ENCODE results near the gene NOS2.

The NOS2 gene

DNA sequence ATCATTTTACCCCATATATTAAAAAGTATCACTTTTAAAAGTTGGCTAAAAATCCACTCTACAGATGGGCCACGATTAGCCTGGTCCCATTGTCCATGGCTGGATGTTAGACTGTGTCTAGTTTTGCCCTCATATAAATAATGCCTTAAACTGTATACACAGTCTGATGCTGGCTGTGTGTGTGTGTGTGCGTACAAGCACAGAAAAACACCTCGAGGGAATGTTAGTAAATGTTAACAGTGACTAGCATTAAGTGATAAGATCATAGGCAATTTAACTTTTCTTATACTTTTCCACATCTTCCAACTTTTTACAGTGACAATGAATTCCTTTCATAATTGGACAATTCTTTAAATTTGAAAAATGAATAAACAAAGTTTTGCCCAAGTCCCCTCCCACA is 8.2 kb downstream of the NOS2 start:
- Mint-ChIP-seq H3K4me1 (ENCODE audit: low read depth) (peaks cover 4% of the 10 kb centered on the region), H3K9me3 (no peaks in the 10 kb centered on the region), H3K27me3 (ENCODE audit: low read depth) (peaks cover 49% of the 10 kb centered on the region), H3K27ac (no peak overlapping the region), H3K4me3 (no peak overlapping the region), H3K36me3 (ENCODE audit: low read depth) (no peaks in the 10 kb centered on the region)
- no peak for DNase-seq (ENCODE audit: low spot score)

DNA sequence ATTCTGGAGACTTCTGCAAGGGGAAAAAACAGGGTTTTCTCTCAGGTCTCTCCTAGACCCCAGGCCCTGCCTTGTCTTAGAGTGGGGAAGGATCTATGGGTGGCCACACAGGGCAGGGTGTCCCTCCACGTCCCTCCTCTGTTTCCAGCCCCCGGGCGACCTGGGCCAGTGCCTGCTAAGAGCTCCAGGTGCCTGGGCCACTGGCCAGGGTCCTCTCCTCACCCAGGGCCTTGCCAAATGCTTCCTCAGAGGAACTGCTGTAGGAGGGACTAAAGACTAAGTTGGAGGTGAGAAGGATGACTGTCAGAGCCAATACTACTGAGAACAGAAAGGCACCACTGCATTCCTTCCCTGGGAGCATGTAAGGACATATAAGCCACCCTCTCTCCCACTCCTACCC is 11.4 kb downstream of the NOS2 start:
- Mint-ChIP-seq H3K4me1 (ENCODE audit: low read depth) (peaks cover under 1% of the 10 kb centered on the region), H3K36me3 (ENCODE audit: low read depth) (no peaks in the 10 kb centered on the region), H3K27ac (no peak overlapping the region), H3K9me3 (no peaks in the 10 kb centered on the region), H3K27me3 (ENCODE audit: low read depth) (peaks cover 21% of the 10 kb centered on the region), H3K4me3 (no peak overlapping the region)
- DNase-seq (ENCODE audit: low spot score) = no peak

DNA sequence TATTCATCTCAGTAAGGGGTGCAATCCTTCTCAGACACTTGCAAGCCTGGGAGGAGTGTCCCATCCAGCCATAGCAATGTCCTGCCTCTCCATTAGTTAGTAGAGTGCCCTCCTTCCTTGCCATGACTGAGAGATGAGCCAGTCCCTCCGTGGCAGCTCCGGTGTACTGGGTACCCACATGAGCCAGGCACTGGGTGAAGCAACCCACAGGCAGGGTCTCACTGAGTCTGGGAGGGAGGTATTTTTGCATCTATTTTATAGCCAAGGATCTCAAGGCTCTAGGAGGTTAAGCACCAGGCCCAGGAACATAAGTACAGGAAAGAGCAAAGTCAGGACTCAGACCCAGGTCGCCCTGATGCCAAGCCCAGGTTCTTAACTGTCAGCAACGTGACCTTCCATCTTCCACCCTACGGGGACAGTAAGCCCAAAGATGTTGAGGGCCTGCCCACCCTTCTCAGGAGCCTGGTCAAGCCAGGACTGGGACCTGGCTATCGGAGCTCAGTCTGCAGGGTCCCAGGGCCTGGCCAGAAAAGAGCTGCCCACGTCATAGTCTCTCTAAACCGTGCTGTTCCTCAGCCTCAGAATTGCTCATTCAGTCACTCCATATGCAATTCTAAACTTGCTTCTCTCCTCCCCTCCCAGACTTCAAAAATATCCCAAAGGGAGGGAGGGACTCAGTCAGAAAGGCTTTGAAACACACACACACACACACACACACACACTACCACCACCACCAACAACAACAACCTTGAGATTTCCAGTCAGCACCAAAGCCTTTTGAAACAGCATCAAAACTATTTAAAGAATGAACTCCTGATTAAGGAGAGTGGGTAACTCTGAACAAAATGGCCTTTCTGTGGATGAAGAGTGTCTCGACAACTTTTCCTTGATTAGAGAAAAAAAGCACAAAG is 16.6 kb downstream of the NOS2 start:
- DNase-seq (ENCODE audit: low spot score) = no peak
- Mint-ChIP-seq H3K4me1 (ENCODE audit: low read depth) (no peaks in the 10 kb centered on the region), H3K4me3 (no peak overlapping the region), H3K27ac (no peak overlapping the region), H3K27me3 (ENCODE audit: low read depth) (no peaks in the 10 kb centered on the region), H3K36me3 (ENCODE audit: low read depth) (no peaks in the 10 kb centered on the region), H3K9me3 (no peaks in the 10 kb centered on the region)

DNA sequence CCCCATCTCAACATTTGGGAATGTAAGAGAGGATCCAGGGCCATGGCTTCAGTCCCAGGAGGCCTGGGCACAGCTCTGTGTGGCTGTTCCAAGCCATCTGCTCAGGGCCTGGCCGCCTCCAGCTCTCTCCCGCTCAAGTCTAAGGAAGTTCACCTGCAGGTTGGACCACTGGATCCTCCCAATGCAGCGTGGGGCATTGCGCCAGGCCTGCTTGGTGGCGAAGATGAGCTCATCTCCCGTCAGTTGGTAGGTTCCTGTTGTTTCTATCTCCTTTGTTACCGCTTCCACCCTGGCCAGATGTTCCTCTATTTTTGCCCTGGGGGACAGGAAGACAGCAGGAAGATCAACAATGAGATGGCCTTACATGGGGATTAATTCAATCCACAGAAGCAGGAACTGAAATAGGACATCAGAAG is 17.5 kb downstream of the NOS2 start:
- no peak overlapping the region for H3K4me3 Mint-ChIP-seq
- no peak overlapping the region for H3K27ac Mint-ChIP-seq
- H3K36me3 Mint-ChIP-seq (ENCODE audit: low read depth) = no peaks in the 10 kb centered on the region
- DNase-seq (ENCODE audit: low spot score) = no peak
- H3K27me3 Mint-ChIP-seq (ENCODE audit: low read depth) = no peaks in the 10 kb centered on the region
- H3K4me1 Mint-ChIP-seq (ENCODE audit: low read depth) = no peaks in the 10 kb centered on the region
- H3K9me3 Mint-ChIP-seq = no peaks in the 10 kb centered on the region

DNA sequence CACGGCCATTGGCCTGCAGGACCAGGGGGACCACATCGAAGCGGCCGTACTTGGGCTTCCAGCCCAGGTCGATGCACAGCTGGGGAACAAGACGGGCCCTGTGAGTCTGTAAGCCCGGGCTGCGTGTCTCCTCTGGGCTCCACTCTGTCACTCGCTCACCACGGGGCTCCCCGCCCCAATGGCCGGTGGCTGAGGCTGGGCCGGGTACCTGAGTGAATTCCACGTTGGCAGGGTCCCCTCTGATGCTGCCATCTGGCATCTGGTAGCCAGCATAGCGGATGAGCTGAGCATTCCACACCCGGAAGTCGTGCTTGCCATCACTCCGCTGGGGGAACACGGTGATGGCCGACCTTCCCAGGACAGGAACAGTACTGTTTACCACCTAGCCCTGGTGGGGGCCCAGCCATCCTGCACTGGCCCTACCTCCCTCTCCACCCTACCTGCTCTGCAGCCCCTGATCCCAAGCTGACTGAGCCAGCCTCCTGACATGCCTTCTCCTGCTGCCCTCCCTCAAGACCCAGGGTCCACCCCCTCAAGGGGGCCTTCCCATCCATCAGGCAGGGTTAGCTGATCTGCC is 19.4 kb downstream of the NOS2 start:
- no peak overlapping the region for H3K27ac Mint-ChIP-seq
- H3K27me3 Mint-ChIP-seq (ENCODE audit: low read depth) = no peaks in the 10 kb centered on the region
- H3K9me3 Mint-ChIP-seq = no peaks in the 10 kb centered on the region
- no peaks in the 10 kb centered on the region for H3K36me3 Mint-ChIP-seq (ENCODE audit: low read depth)
- no peak overlapping the region for H3K4me3 Mint-ChIP-seq
- no peak for DNase-seq (ENCODE audit: low spot score)
- H3K4me1 Mint-ChIP-seq (ENCODE audit: low read depth) = no peaks in the 10 kb centered on the region

DNA sequence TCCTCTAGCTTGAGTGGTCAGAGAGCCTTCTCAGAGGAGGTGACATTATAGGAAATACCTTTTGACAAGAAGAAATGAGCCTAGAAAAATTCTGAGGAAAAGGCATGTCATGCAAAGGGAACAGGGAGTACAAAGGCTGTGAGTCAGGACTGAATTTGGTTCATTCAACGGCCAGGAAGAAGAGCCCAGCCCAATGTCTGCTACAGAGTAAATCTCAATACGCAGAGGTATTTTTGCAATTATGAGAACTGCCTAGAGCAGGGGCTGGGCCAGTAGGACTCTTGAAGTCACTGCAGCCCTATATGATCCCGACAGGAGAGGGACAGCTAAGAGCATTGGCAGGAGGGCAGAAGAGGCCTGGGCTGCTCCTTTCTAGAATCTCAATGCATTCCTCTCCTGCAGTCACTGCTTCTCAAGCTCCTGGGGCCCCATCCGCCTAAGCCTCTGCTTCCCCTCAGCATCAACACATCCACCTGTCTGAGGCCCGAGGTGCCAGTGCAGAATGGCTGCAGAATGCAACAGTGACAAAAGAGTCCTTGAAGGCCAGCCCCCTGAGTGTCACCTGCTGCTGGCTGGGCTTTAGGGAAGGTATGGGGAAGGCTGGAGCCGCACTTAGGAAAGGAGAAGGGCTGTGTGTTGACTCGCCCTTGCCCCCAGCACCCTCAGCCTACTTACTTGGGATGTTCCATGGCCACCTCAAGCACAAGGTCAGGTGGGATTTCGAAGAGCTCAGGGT is 20.1 kb downstream of the NOS2 start:
- no peak overlapping the region for H3K27ac Mint-ChIP-seq
- DNase-seq (ENCODE audit: low spot score) = no peak
- no peaks in the 10 kb centered on the region for H3K4me1 Mint-ChIP-seq (ENCODE audit: low read depth)
- H3K9me3 Mint-ChIP-seq = no peaks in the 10 kb centered on the region
- H3K27me3 Mint-ChIP-seq (ENCODE audit: low read depth) = no peaks in the 10 kb centered on the region
- H3K4me3 Mint-ChIP-seq = no peak overlapping the region
- no peaks in the 10 kb centered on the region for H3K36me3 Mint-ChIP-seq (ENCODE audit: low read depth)

DNA sequence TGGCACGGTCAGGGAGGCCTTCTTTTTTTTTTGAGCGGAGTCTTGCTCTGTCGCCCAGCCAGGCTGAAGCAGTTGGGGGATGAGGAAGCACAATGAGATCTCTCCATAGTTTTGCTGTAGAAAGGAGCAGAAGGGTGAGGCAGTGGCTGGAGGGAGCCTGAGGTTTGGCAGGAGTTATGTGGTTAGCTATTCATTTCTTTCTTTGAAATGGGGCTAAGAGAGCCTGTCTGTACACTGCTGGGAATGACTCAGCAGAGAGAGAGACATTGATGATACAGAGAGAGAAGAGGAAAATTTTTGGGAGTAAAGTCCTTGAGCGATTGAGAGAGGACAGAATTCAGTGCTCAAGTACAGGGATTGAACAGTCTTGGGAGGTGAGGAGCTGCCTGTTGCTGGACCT is 22.1 kb downstream of the NOS2 start:
- Mint-ChIP-seq H3K36me3 (ENCODE audit: low read depth) (no peaks in the 10 kb centered on the region), H3K4me3 (no peak overlapping the region), H3K27me3 (ENCODE audit: low read depth) (no peaks in the 10 kb centered on the region), H3K9me3 (no peaks in the 10 kb centered on the region), H3K27ac (no peak overlapping the region), H3K4me1 (ENCODE audit: low read depth) (no peaks in the 10 kb centered on the region)
- no peak for DNase-seq (ENCODE audit: low spot score)

DNA sequence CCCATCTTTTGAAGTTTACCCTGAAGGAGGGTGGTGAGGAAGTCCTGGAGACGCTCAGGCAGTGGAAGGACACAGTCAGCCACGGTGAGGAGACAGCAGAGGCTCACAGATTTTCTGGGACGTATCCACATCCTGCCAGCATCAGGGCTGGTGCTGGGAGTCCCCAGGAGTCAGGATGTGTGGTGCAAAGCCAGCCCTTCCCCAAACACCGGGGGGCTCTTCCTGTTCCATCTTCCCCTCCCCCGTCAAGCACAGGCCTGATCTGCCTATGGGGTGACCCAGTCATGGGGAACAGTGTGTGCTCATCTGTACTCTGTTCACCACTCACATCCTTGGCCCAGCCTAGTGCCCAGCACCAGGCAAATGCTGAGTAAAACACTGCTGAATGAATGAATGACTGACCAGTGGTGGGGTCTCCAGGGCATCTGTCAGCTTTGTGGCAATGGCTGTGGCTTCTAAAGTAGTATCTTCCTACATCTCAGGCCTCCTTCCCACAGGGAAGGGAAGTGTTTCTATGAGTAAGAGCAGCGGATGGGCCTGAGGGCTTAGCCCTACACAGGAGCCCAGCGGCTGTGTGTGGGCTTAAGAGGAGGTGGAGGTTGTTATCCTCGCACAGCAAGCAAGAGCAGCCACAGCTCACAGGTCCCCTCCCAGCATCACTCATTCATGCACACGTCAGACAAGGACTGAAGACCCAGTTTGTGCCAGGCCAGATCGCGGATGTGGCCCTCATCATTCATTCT is 23.3 kb downstream of the NOS2 start:
- Mint-ChIP-seq H3K4me3 (no peak overlapping the region), H3K27ac (no peak overlapping the region), H3K27me3 (ENCODE audit: low read depth) (no peaks in the 10 kb centered on the region), H3K36me3 (ENCODE audit: low read depth) (no peaks in the 10 kb centered on the region), H3K4me1 (ENCODE audit: low read depth) (no peaks in the 10 kb centered on the region), H3K9me3 (no peaks in the 10 kb centered on the region)
- no peak for DNase-seq (ENCODE audit: low spot score)

DNA sequence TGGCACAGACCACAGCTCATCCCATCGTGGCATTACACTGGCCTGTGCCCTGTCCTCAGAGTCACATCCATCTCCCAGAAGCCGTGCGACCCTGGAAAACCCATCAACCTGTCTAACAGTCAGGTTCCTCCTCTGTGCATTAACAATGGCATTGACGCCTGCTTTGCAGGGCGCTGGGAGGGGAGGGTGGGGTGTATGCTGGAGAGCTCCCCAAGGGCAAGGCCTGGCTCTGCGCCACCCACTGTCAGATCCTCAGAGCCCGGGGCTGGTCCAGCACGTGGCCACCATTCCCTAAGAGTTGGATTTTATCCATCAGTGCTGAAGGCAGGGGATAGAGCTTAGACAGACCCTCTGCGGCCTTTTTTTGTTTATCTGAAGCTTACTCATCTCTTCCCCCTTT is 28.7 kb downstream of the NOS2 start:
- no peak for DNase-seq (ENCODE audit: low spot score)
- H3K36me3 Mint-ChIP-seq (ENCODE audit: low read depth) = no peaks in the 10 kb centered on the region
- H3K4me3 Mint-ChIP-seq = no peak overlapping the region
- H3K4me1 Mint-ChIP-seq (ENCODE audit: low read depth) = no peaks in the 10 kb centered on the region
- no peaks in the 10 kb centered on the region for H3K9me3 Mint-ChIP-seq
- H3K27me3 Mint-ChIP-seq (ENCODE audit: low read depth) = no peaks in the 10 kb centered on the region
- H3K27ac Mint-ChIP-seq = no peak overlapping the region

DNA sequence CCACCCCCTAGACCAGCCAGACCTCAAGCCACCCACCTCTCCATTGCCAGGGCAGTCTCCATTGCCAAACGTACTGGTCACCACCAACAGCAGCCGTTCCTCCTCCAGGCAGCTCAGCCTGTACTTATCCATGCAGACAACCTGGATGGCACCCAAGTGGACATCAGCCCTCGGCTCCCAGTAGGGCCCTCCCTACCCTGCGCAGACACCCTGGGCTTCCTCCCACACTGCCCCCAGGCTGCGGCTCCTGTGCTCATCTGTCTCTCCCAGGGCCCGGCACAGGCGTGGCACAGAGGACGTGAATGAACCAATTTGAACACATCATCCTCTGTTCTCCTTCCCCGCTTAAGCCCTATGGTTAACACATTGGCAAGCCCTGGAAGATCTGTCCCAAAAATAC is 29.5 kb downstream of the NOS2 start:
- no peak overlapping the region for H3K27ac Mint-ChIP-seq
- no peak for DNase-seq (ENCODE audit: low spot score)
- no peaks in the 10 kb centered on the region for H3K4me1 Mint-ChIP-seq (ENCODE audit: low read depth)
- H3K4me3 Mint-ChIP-seq = no peak overlapping the region
- no peaks in the 10 kb centered on the region for H3K36me3 Mint-ChIP-seq (ENCODE audit: low read depth)
- no peaks in the 10 kb centered on the region for H3K27me3 Mint-ChIP-seq (ENCODE audit: low read depth)
- H3K9me3 Mint-ChIP-seq = no peaks in the 10 kb centered on the region

DNA sequence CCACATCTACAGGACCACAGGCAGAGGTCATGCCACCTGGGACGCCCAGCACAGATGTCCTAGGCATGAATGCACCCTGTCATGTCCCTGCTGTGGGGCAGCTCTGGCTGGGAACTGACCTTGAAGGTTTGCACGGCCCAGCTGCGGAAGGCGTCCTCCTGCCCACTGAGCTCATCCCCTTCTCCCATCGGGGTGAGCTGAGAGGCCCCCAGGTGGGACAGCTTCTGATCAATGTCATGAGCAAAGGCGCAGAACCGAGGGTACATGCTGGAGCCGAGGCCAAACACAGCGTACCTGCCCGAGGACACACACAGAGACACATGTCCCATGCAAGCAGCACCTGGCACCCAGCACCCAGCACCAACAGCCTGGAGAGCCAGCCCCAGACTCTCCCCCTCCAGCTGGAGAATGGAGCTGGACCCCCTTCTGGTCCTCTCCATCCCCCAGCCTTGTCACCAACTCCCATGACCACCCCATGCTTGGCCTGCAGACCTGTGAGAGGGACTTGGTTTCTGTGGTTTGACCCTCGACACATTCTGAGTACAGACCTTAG is 31.4 kb downstream of the NOS2 start:
- no peaks in the 10 kb centered on the region for H3K36me3 Mint-ChIP-seq (ENCODE audit: low read depth)
- no peak for DNase-seq (ENCODE audit: low spot score)
- H3K27ac Mint-ChIP-seq = no peak overlapping the region
- no peaks in the 10 kb centered on the region for H3K4me1 Mint-ChIP-seq (ENCODE audit: low read depth)
- H3K4me3 Mint-ChIP-seq = no peak overlapping the region
- H3K27me3 Mint-ChIP-seq (ENCODE audit: low read depth) = no peaks in the 10 kb centered on the region
- no peaks in the 10 kb centered on the region for H3K9me3 Mint-ChIP-seq

DNA sequence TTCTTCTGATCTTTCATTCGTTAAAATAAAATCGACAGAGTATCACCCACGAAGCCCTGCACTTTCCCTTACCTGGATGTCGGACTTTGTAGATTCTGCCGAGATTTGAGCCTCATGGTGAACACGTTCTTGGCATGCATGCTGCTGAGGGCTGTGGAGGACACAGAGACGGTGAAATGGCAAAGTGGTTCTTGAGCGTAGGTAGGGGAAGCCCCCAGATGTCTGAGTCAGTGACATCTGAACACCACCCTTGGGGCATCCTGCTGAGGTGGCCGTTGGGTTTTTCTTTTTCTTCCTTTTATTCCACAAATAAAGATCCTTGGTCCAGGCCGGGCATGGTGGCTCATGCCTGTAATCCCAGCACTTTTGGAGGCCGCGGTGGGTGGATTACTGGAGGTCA is 33.9 kb downstream of the NOS2 start:
- no peaks in the 10 kb centered on the region for H3K36me3 Mint-ChIP-seq (ENCODE audit: low read depth)
- DNase-seq (ENCODE audit: low spot score) = no peak
- no peaks in the 10 kb centered on the region for H3K4me1 Mint-ChIP-seq (ENCODE audit: low read depth)
- H3K9me3 Mint-ChIP-seq = no peaks in the 10 kb centered on the region
- no peak overlapping the region for H3K27ac Mint-ChIP-seq
- no peak overlapping the region for H3K4me3 Mint-ChIP-seq
- H3K27me3 Mint-ChIP-seq (ENCODE audit: low read depth) = no peaks in the 10 kb centered on the region

DNA sequence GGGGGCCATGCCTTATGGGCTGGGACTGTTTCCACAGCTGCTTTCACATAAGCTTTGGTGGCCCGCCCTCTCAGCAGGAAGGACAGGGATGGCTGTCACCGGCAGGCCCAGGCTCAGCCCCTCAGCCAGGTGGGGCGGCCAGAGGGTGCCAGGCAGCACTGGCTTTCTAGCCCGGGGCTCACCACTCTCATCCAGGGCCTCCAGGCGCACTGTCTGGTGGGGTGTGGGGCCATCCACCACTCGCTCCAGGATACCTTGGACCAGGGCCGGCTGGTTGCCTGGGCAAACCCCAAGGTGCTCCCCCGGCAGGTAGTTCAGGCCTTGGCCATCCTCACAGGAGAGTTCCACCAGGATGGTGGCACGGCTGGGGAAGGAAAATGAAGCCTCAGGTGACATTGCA is 35.0 kb downstream of the NOS2 start:
- no peak for DNase-seq (ENCODE audit: low spot score)
- Mint-ChIP-seq H3K36me3 (ENCODE audit: low read depth) (no peaks in the 10 kb centered on the region), H3K4me1 (ENCODE audit: low read depth) (no peaks in the 10 kb centered on the region), H3K4me3 (no peak overlapping the region), H3K27me3 (ENCODE audit: low read depth) (no peaks in the 10 kb centered on the region), H3K9me3 (no peaks in the 10 kb centered on the region), H3K27ac (no peak overlapping the region)
